GM12875 (cell line): ENCODE results near the gene JPH2.
A peak's percentile ranks its signal among the peaks of the same experiment; 100 is the strongest.

Source experiments
- H3K4me3 ChIP-seq: one replicate; pipeline ENCODE4 v1.5.1; 2011; ENCODE audit warnings: low read depth, low read length, control low read depth
- CTCF ChIP-seq: IDR thresholded peaks from 2 replicates; pipeline ENCODE4 v1.5.1; 2011; ENCODE audit warnings: low read depth, mild to moderate bottlenecking, control low read depth, inconsistent platforms, low read length, moderate library complexity, borderline replicate concordance; ENCODE audit not compliant: insufficient read depth

JPH2 gene

GRCh38 chr20:44110816-44111568 lies 76.0 kb downstream of the JPH2 start:
- no peak for TF ChIP-seq CTCF
- no peak overlapping the region for H3K4me3 ChIP-seq

GRCh38 chr20:44109951-44110361 lies 77.0 kb downstream of the JPH2 start:
- peak; percentile 41; the same call in 1 of the 2 replicates for TF ChIP-seq CTCF
- no peak overlapping the region for H3K4me3 ChIP-seq

DNA sequence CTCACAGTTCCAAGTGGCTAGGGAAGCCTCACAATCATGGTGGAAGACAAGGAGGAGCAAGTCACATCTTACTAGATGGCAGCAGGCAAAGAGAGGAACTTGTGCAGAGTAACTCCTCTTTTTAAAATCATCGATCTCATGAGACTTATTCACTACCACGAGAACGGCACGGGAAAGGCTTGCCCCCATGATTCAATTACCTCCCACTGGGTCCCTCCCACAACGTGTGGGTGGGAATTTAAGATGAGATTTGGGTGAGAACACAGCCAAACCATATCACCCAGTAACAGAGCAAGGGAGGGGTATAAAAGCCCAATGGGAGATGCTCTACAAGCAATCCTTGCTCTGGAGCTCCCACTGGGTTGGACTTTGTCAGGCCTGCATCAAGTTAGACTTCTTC lies 80.4 kb downstream of the JPH2 start:
- H3K4me3 ChIP-seq = no peak overlapping the region
- TF ChIP-seq CTCF = no peak

DNA sequence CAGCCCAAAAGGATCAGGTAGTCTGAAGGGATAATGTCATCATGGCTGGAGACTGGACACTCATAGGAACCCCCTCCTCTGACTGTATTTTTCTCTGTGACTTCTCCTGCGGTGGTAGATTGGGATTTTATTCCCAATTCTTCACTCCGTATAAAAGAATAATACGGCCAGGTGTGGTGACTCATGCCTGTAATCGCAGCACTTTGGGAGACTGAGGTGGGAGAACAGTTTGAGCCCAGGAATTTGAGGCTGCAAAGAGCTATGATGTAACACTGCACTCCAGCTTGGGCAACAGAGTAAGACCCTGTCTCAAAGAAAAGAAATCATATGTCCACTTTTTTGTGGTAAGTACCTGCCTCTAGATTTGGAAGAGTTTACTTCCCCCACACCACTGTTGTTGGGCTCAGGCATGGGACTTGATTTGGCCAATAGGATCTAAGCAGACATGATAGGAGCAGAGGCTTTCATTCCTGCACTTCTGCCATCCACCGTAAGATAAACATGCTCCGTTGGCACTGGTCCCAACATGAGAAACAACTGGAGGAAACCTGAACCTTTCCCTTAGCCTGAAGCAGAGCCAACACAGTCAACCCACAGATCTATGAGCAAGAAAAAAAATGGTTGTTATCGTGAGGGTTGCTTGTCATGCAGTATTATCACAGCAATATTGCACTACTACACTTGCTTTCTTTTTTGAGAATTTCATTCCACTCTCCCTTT lies 82.0 kb downstream of the JPH2 start:
- no peak overlapping the region for H3K4me3 ChIP-seq
- no peak for TF ChIP-seq CTCF

DNA sequence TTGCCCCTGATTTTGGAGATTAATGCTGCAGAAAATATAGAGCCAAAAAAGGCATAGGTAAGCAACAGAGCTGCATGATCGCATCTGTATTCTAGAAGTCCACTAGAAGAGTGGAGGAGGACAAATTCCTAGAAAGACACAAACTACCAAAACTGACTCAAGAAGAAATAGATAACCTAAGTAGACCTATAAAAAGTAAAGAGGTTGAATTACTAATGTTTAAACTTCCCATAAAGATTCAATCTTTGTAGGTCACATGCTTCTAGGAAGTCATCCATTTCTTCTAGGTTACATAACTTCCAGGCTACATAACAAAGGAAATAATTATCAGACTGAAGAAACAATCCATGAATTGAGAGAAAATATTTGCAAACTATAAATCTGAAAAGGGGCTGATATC lies 84.4 kb downstream of the JPH2 start:
- no peak for TF ChIP-seq CTCF
- no peak overlapping the region for H3K4me3 ChIP-seq

DNA sequence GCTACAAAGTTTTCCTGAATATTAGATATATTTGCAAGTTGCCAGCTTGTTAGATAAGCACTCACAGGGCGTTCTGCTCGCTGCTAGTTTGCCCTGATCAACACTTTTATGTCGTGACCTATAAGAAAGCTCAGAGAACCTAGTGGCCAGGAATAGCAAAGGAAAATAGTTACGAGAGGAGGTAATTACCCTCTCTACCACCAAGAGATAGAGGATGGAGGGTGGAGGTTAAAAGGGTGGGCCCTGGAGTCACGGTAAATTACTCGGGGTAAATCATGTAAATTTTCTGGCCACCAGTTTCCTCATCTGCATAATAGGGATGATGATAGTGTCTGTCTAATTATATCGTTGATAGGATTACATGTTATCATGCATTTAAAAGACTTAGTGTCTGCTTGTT lies 87.2 kb downstream of the JPH2 start:
- H3K4me3 ChIP-seq = no peak overlapping the region
- TF ChIP-seq CTCF = no peak

- TF ChIP-seq CTCF = no peak
- H3K4me3 ChIP-seq = no peak overlapping the region
Measured at GRCh38 chr20:44098657-44099056, 88.3 kb downstream of the JPH2 start.
